ENCODE results near the gene ADGRL3.

Gene ADGRL3

GRCh38 chr4:61933527-61933926, 733.4 kb downstream of the ADGRL3 start:
- POLR2A ChIA-PET, result no interaction called here
- TF ChIP-seq ZNF510 (tag by site-specific recombination; IDR thresholded peaks at IDR 0.05; ENCODE audit: insufficient replicate concordance), result no peak
- TF ChIP-seq PBX3 (CRISPR knock-in tag; IDR thresholded peaks at IDR 0.05), result no peak
- TF ChIP-seq ZNF791 (tag by site-specific recombination; IDR thresholded peaks at IDR 0.05), result no peak
- TF ChIP-seq ZNF184 (tag by site-specific recombination; IDR thresholded peaks at IDR 0.05), result no peak
- TF ChIP-seq ZNF629 (tag by site-specific recombination; IDR thresholded peaks at IDR 0.05), result no peak
- TF ChIP-seq ZNF26 (tag by site-specific recombination; IDR thresholded peaks at IDR 0.05), result no peak
- TF ChIP-seq ZNF571 (tag by site-specific recombination; IDR thresholded peaks at IDR 0.05), result no peak
- no peak for TF ChIP-seq ZNF404 (tag by site-specific recombination; IDR thresholded peaks at IDR 0.05)
- TF ChIP-seq SCRT1 (tag by site-specific recombination; IDR thresholded peaks at IDR 0.05; ENCODE audit: borderline replicate concordance), result no peak
- no peak for TF ChIP-seq KLF16 (tag by site-specific recombination; IDR thresholded peaks at IDR 0.05)
- TF ChIP-seq SP2 (tag by site-specific recombination; IDR thresholded peaks at IDR 0.05), result no peak
- TF ChIP-seq KLF10 (tag by site-specific recombination; IDR thresholded peaks at IDR 0.05), result no peak
- TF ChIP-seq ZNF37A (tag by site-specific recombination; IDR thresholded peaks at IDR 0.05), result no peak
- no peak for TF ChIP-seq KLF8 (tag by site-specific recombination; IDR thresholded peaks at IDR 0.05)
- no peak for TF ChIP-seq REPIN1 (tag by site-specific recombination; IDR thresholded peaks at IDR 0.05; ENCODE audit: low read depth)
- TF ChIP-seq ZNF48 (tag by site-specific recombination; IDR thresholded peaks at IDR 0.05), result no peak
- no peak for TF ChIP-seq KLF7 (tag by site-specific recombination; IDR thresholded peaks at IDR 0.05; ENCODE audit: borderline replicate concordance)
- Histone ChIP-seq H3K36me3 (ENCODE audit: control insufficient read depth in 2 of 2, insufficient read depth in 1 of 2, low read length in 2 of 2) (no peaks in the 10 kb centered on the region), H3K4me1 (ENCODE audit: control insufficient read depth, insufficient read depth, low read length) (no peaks in the 10 kb centered on the region), H3K9me3 (ENCODE audit: control insufficient read depth, insufficient read depth, low read depth, low read length) (no peaks in the 10 kb centered on the region), H3K27ac (ENCODE audit: extremely low read depth, low read depth, low read length) (no peak overlapping the region), H3K4me3 (ENCODE audit: low read depth, low read length) (no peak overlapping the region)
- CTCF ChIA-PET, result no interaction called here

GRCh38 chr4:61934198-61934597, 734.1 kb downstream of the ADGRL3 start:
- POLR2A ChIA-PET, result no interaction called here
- Histone ChIP-seq H3K36me3 (ENCODE audit: control insufficient read depth in 2 of 2, insufficient read depth in 1 of 2, low read length in 2 of 2) (no peaks in the 10 kb centered on the region), H3K9me3 (ENCODE audit: control insufficient read depth, insufficient read depth, low read depth, low read length) (no peaks in the 10 kb centered on the region), H3K4me3 (ENCODE audit: low read depth, low read length) (no peak overlapping the region), H3K27ac (ENCODE audit: extremely low read depth, low read depth, low read length) (no peak overlapping the region), H3K4me1 (ENCODE audit: control insufficient read depth, insufficient read depth, low read length) (no peaks in the 10 kb centered on the region)
- CTCF ChIA-PET, result interaction anchor here (0.6 kb wide), 1 partner anchor 271 kb away, joined by 3 read pairs; no protein-coding TSS in a partner anchor
- 0 out of 2 replicates have a peak, but pooled peaks have one; percentile 17 for TF ChIP-seq PRDM6 (tag by site-specific recombination; IDR thresholded peaks at IDR 0.05)
- TF ChIP-seq ZNF626 (tag by site-specific recombination; IDR thresholded peaks at IDR 0.05), result no peak
- no peak for TF ChIP-seq SP7 (tag by site-specific recombination; IDR thresholded peaks at IDR 0.05)
- no peak for TF ChIP-seq ZSCAN4 (tag by site-specific recombination; IDR thresholded peaks at IDR 0.05)
- TF ChIP-seq ZBTB26 (tag by site-specific recombination; optimal IDR thresholded peaks at IDR 0.05), result no peak
- no peak for TF ChIP-seq ZNF488 (tag by site-specific recombination; IDR thresholded peaks at IDR 0.05)

Data from HEK293 (cell line).